HG02571 (cell line): ENCODE results near the gene COQ8A.

ENCODE experiments used
- ATAC-seq: cut with Tn5 transposase; IDR thresholded peaks from one replicate; pipeline ENCODE4 v1.9.1; 2021; ENCODE audit warnings: mild to moderate bottlenecking, moderate library complexity; ENCODE audit not compliant: unreplicated experiment

Gene COQ8A

GRCh38 chr1:226971765-226972164 lies 31.7 kb downstream of the COQ8A start:
- ATAC-seq = no peak

GRCh38 chr1:226972931-226973330 lies 32.8 kb downstream of the COQ8A start:
- ATAC-seq = no peak

GRCh38 chr1:226973371-226973897 lies 33.3 kb downstream of the COQ8A start:
- no peak for ATAC-seq

DNA sequence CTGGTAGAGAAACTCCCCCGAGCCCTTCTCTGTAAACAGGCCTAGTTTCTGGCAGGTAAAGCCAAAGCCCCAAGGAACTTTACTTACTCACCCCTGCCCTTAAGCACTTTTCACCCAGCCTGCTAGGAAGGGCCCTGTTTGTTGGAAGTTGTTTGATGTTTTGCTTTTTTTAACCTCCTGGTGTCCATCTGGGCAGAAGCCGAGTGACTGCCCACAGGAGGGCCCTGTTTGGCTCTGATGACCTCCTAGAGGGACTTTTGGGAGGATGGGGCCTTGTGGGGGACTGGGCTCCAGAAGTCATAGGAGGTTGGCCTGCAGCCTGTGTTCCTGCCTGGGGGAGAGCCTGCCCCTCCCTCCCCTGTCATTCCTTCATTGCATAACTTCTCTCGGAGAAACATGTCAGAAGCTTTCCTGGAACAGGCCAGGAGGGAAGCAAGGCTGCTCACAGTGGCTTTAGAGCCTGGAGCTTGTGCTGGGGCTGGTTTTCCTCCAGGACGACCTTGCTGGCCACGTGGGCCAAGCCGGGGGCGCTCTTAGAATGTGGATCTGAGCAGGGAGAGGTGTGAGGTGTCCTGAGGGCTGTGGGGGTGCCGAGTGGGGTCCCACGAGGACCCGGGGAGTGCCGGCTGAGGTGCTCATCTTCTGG lies 33.9 kb downstream of the COQ8A start:
- ATAC-seq = no peak

- no peak for ATAC-seq
These were observed 34.6 kb downstream of the COQ8A start for GRCh38 chr1:226974544-226975258.

- no peak for ATAC-seq
These were observed 35.5 kb downstream of the COQ8A start for GRCh38 chr1:226975259-226976250.

DNA sequence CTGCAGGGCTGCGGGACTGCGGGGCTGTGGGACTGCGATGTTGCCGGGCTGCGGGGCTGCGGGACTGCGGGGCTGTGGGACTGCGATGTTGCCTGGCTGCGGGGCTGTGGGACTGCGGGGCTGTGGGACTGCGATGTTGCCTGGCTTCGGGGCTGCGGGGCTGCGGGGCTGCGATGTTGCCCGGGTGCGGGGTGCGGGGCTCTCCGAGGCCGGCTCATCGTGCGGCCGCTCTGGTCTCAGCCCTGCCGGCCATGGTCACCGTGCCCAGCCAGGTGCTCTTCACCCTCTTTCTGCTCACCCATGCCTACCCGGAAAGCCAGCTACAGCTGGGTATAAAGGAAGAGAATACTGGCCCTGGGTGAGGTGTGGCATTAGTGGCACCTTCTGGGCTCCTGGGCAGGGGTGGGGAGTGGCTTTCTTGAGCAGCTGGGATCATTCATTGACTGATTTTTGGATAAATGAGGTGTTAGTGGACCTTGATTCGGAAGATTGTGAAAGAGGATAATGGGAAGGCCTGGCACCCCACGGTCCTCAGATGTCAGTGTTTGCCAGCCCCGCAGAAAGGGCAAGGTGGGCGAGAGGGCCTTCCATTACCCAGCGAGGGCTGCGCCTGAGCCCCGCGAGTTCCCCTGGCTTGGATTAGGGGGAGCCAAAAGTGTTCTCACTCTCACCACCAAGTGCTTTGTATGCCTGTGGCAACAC lies 36.3 kb downstream of the COQ8A start:
- no peak for ATAC-seq

DNA sequence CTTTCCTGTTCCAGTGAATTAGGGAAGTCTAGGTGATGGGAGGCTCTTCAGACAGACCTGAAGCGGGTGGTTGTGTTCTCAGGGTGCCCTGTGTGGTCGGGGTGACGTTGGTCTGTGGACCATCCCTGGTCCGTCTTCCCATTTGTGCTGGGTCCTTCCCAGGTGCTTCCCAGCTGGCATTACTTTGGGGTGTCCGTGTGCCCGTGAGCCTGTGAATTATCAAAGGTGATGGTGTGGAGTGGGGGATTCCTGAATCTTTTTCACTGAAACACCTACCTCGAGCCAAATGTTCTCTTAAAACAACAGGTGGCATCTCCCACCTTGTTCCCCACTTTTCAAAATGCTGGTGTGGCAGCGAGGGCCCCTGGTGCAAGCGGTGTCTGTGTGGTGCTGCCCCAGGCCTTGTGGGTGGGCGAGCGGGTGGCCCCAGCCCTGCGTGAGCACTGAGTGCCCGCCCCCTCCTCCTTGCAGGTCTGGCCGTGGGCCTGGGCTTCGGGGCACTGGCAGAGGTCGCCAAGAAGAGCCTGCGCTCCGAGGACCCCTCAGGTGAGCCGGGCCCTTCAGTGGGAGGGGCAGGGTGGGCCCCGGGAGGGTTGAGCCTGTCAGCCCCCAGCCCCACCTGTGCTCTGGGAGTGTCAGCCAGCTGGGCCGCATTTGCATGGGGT lies 37.0 kb downstream of the COQ8A start:
- no peak for ATAC-seq

GRCh38 chr1:226977643-226978431 lies 37.7 kb downstream of the COQ8A start:
- no peak for ATAC-seq

- ATAC-seq = no peak
These were observed 38.5 kb downstream of the COQ8A start for GRCh38 chr1:226978432-226979114.

DNA sequence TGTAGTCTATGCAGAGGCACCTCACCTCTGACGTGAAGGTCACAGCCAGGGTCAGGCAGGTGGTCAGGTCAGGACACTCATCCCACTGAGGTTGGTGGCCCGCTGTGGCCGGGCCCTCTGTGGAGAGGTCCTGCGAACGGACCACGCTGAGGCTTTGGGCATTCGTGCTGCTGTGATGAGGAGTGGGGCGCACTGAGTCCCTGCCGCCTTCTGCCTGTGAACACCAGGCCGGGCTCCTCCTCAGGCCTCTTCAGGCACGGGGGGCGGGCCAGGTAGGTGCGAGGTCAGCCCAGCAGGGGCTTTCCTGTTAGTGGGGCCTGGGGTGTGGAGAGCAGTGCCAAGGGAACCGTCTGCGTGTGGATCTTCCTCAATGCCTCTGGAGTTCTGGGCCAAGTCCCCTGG lies 39.0 kb downstream of the COQ8A start:
- no peak for ATAC-seq

- ATAC-seq = no peak
These were observed 39.5 kb downstream of the COQ8A start for GRCh38 chr1:226979517-226980121.

- ATAC-seq = no peak
These were observed 40.0 kb downstream of the COQ8A start for GRCh38 chr1:226980122-226980560.

- ATAC-seq = no peak
These were observed 40.7 kb downstream of the COQ8A start for GRCh38 chr1:226980565-226981385.

GRCh38 chr1:226981386-226981817 lies 41.3 kb downstream of the COQ8A start:
- ATAC-seq = no peak

GRCh38 chr1:226981838-226982237 lies 41.7 kb downstream of the COQ8A start:
- ATAC-seq = no peak

GRCh38 chr1:226982451-226983177 lies 42.5 kb downstream of the COQ8A start:
- no peak for ATAC-seq
